ENCODE measurements around the gene NCOA1.
A peak's percentile ranks its signal among the peaks of the same experiment; 100 is the strongest.

NCOA1 gene

GRCh38 chr2:24509425-24509824 lies 18.4 kb downstream of the NCOA1 start:
- Histone ChIP-seq H3K4me1 (ENCODE audit: insufficient read depth, low read length, severe bottlenecking) (peaks cover 22% of the 10 kb centered on the region), H3K36me3 (ENCODE audit: insufficient read depth, low read length) (no peaks in the 10 kb centered on the region), H3K9me2 (ENCODE audit: low read depth, low read length) (no peaks in the 10 kb centered on the region), H3K27ac (ENCODE audit: low read depth, low read length, poor library complexity, severe bottlenecking) (peak overlapping the region; percentile 5), H3K9ac (ENCODE audit: low read length) (no peak overlapping the region), H3K4me3 (ENCODE audit: low read depth, low read length, poor library complexity, severe bottlenecking) (no peak overlapping the region), H3K27me3 (ENCODE audit: insufficient read depth, low read length) (no peaks in the 10 kb centered on the region), H3F3A (ENCODE audit: insufficient read depth, low read length) (no peaks in the 10 kb centered on the region), H3K4me2 (ENCODE audit: low read length) (no peak overlapping the region), H3K9me3 (ENCODE audit: low read length) (no peaks in the 10 kb centered on the region), H4K20me1 (ENCODE audit: insufficient read depth, low read length) (no peaks in the 10 kb centered on the region), H3K79me2 (ENCODE audit: insufficient read depth, low read length) (peaks cover 25% of the 10 kb centered on the region), H2AFZ (ENCODE audit: low read length) (no peak overlapping the region)
- TF ChIP-seq CTCF (IDR thresholded peaks at IDR 0.05; ENCODE audit: low read length), result no peak
- TF ChIP-seq EZH2 (IDR thresholded peaks at IDR 0.05; ENCODE audit: borderline replicate concordance, low read length), result no peak

GRCh38 chr2:24509840-24510239 lies 18.8 kb downstream of the NCOA1 start:
- Histone ChIP-seq H3K4me2 (ENCODE audit: low read length) (no peak overlapping the region), H3K9me2 (ENCODE audit: low read depth, low read length) (no peaks in the 10 kb centered on the region), H3K4me1 (ENCODE audit: insufficient read depth, low read length, severe bottlenecking) (peaks cover 22% of the 10 kb centered on the region), H3K4me3 (ENCODE audit: low read depth, low read length, poor library complexity, severe bottlenecking) (no peak overlapping the region), H3K27me3 (ENCODE audit: insufficient read depth, low read length) (no peaks in the 10 kb centered on the region), H3F3A (ENCODE audit: insufficient read depth, low read length) (no peaks in the 10 kb centered on the region), H3K27ac (ENCODE audit: low read depth, low read length, poor library complexity, severe bottlenecking) (no peak overlapping the region), H3K36me3 (ENCODE audit: insufficient read depth, low read length) (no peaks in the 10 kb centered on the region), H3K9me3 (ENCODE audit: low read length) (no peaks in the 10 kb centered on the region), H2AFZ (ENCODE audit: low read length) (no peak overlapping the region), H3K9ac (ENCODE audit: low read length) (no peak overlapping the region), H4K20me1 (ENCODE audit: insufficient read depth, low read length) (no peaks in the 10 kb centered on the region), H3K79me2 (ENCODE audit: insufficient read depth, low read length) (peaks cover 25% of the 10 kb centered on the region)
- no peak for TF ChIP-seq CTCF (IDR thresholded peaks at IDR 0.05; ENCODE audit: low read length)
- no peak for TF ChIP-seq EZH2 (IDR thresholded peaks at IDR 0.05; ENCODE audit: borderline replicate concordance, low read length)

- H3K9ac ChIP-seq (ENCODE audit: low read length), result no peak overlapping the region
- H3K36me3 ChIP-seq (ENCODE audit: insufficient read depth, low read length), result no peaks in the 10 kb centered on the region
- no peaks in the 10 kb centered on the region for H3K9me3 ChIP-seq (ENCODE audit: low read length)
- no peak overlapping the region for H3K4me3 ChIP-seq (ENCODE audit: low read depth, low read length, poor library complexity, severe bottlenecking)
- no peaks in the 10 kb centered on the region for H3K27me3 ChIP-seq (ENCODE audit: insufficient read depth, low read length)
- no peak overlapping the region for H3K4me2 ChIP-seq (ENCODE audit: low read length)
- no peaks in the 10 kb centered on the region for H3K9me2 ChIP-seq (ENCODE audit: low read depth, low read length)
- H4K20me1 ChIP-seq (ENCODE audit: insufficient read depth, low read length), result no peaks in the 10 kb centered on the region
- no peak overlapping the region for H2AFZ ChIP-seq (ENCODE audit: low read length)
- H3F3A ChIP-seq (ENCODE audit: insufficient read depth, low read length), result no peaks in the 10 kb centered on the region
- TF ChIP-seq CTCF (IDR thresholded peaks at IDR 0.05; ENCODE audit: low read length) (no peak), EZH2 (IDR thresholded peaks at IDR 0.05; ENCODE audit: borderline replicate concordance, low read length) (no peak)
- H3K4me1 ChIP-seq (ENCODE audit: insufficient read depth, low read length, severe bottlenecking), result peaks cover 26% of the 10 kb centered on the region
- no peak overlapping the region for H3K27ac ChIP-seq (ENCODE audit: low read depth, low read length, poor library complexity, severe bottlenecking)
- peaks cover 25% of the 10 kb centered on the region for H3K79me2 ChIP-seq (ENCODE audit: insufficient read depth, low read length)
Observed at GRCh38 chr2:24510771-24511170, 19.7 kb downstream of the NCOA1 start.
